HG02571 (cell line): Measurements from ENCODE around the gene PSMD3.
A peak's percentile ranks its signal among the peaks of the same experiment; 100 is the strongest.
"Not testable (repeated sequence)": the region's sequence is repeated elsewhere in the genome, so short reads cannot be mapped to it uniquely, and the experiment has no call there.

Experiments
- ATAC-seq: cut with Tn5 transposase; IDR thresholded peaks from one replicate; pipeline ENCODE4 v1.9.1; 2021; ENCODE audit warnings: mild to moderate bottlenecking, moderate library complexity; ENCODE audit not compliant: unreplicated experiment

The PSMD3 gene

GRCh38 chr17:39980351-39981206 lies at the start of gene PSMD3:
PSMD3 (plus strand) TSS chr17:39980807; CDS start chr17:39980971, 164 bp downstream.
- ATAC-seq = peak; percentile 88

GRCh38 chr17:39933912-39934311 lies 46.7 kb upstream of the PSMD3 start:
- ATAC-seq = no peak

- no peak for ATAC-seq
Observed at GRCh38 chr17:39934324-39934723, 46.3 kb upstream of the PSMD3 start.

GRCh38 chr17:39935909-39936308 lies 44.7 kb upstream of the PSMD3 start:
- no peak for ATAC-seq

GRCh38 chr17:39937447-39937846 lies 43.2 kb upstream of the PSMD3 start:
- ATAC-seq = no peak

- ATAC-seq = no peak
Observed at GRCh38 chr17:39938140-39938869, 42.3 kb upstream of the PSMD3 start.

GRCh38 chr17:39939106-39939505 lies 41.5 kb upstream of the PSMD3 start:
- ATAC-seq = no peak

GRCh38 chr17:39939588-39940419 lies 40.8 kb upstream of the PSMD3 start:
- no peak for ATAC-seq

- ATAC-seq = no peak
Observed at GRCh38 chr17:39943702-39944392, 36.8 kb upstream of the PSMD3 start.

- ATAC-seq = no peak
Observed at GRCh38 chr17:39944393-39944711, 36.3 kb upstream of the PSMD3 start.

GRCh38 chr17:39946551-39947330 lies 33.9 kb upstream of the PSMD3 start:
- no peak for ATAC-seq

GRCh38 chr17:39948489-39948828 lies 32.1 kb upstream of the PSMD3 start:
- not testable (repeated sequence) for ATAC-seq

GRCh38 chr17:39949028-39949427 lies 31.6 kb upstream of the PSMD3 start:
- ATAC-seq = no peak

GRCh38 chr17:39950871-39951348 lies 29.7 kb upstream of the PSMD3 start:
- no peak for ATAC-seq

- no peak for ATAC-seq
Observed at GRCh38 chr17:39951924-39952679, 28.5 kb upstream of the PSMD3 start.

GRCh38 chr17:39952680-39953470 lies 27.7 kb upstream of the PSMD3 start:
- ATAC-seq = peak; percentile 60

- ATAC-seq = no peak
Observed at GRCh38 chr17:39953471-39953888, 27.1 kb upstream of the PSMD3 start.

GRCh38 chr17:39954876-39955275 lies 25.7 kb upstream of the PSMD3 start:
- no peak for ATAC-seq
